PC-9 (cell line): ENCODE results near the gene PGP. TPM values are rescaled to one million over a fixed set of nuclear protein-coding genes. Genes with fewer than 3 reads are reported as not detected.

Experiments
- BruUV-seq: library from RNA; stranded (reverse); fragments of 400-500 nt; replicated peaks from 2 replicates; lab custom pipeline; 2021; lab: Mats Ljungman, UMichigan
- CTCF ChIA-PET: fragments of 300-600 bp; sonication (Branson Sonifier 250); formaldehyde crosslinking; loops from one replicate; lab custom pipeline; 2022; ENCODE audit warnings: antibody characterized with exemption; lab: Charles Lee
- POLR2A ChIA-PET: fragments of 300-600 bp; sonication (Branson Sonifier 250); formaldehyde crosslinking; loops from one replicate; lab custom pipeline; 2022; ENCODE audit warnings: antibody characterized with exemption; ENCODE audit not compliant: unreplicated experiment; lab: Charles Lee
- DNase-seq, 2 experiments: peaks; one replicate each; pipeline versions ENCODE4 v3.0.0 to v3.0.0-alpha.2; 2015 to 2022; ENCODE audit warnings: mixed read lengths in 1 of 2
- H2AFZ ChIP-seq: fragments of 200-600 bp; sonication (generic); 2 replicates; pipeline ENCODE4 v1.8.1; 2017; ENCODE audit warnings: antibody characterized with exemption
- H3F3A ChIP-seq: fragments of 200-600 bp; sonication (generic); 2 replicates; pipeline ENCODE4 v1.8.1; 2017; ENCODE audit warnings: antibody characterized with exemption, mild to moderate bottlenecking, low read depth; ENCODE audit not compliant: insufficient read depth
- H3K27ac ChIP-seq: fragments of 200-600 bp; sonication (generic); 2 replicates; pipeline ENCODE4 v1.6.1; 2016; ENCODE audit warnings: mixed run types
- H3K27me3 ChIP-seq: fragments of 200-600 bp; sonication (generic); 2 replicates; pipeline ENCODE4 v1.6.1; 2016; ENCODE audit warnings: low read depth, mixed run types; ENCODE audit not compliant: insufficient read depth
- H3K36me3 ChIP-seq: fragments of 200-600 bp; sonication (generic); 2 replicates; pipeline ENCODE4 v1.6.1; 2016; ENCODE audit warnings: low read depth, mixed run types
- H3K4me1 ChIP-seq: fragments of 200-600 bp; sonication (generic); replicated peaks from 2 replicates; pipeline ENCODE4 v1.6.1; 2016; ENCODE audit warnings: mixed run types; ENCODE audit not compliant: insufficient read depth
- H3K4me2 ChIP-seq: fragments of 200-600 bp; sonication (generic); 2 replicates; pipeline ENCODE4 v1.6.1; 2017; ENCODE audit warnings: mixed run types
- H3K4me3 ChIP-seq: fragments of 200-600 bp; sonication (generic); 2 replicates; pipeline ENCODE4 v1.6.1; 2016; ENCODE audit warnings: mixed run types
- H3K79me2 ChIP-seq: fragments of 200-600 bp; sonication (generic); 2 replicates; pipeline ENCODE4 v1.6.1; 2017; ENCODE audit warnings: low read depth, mixed run types
- H3K9me2 ChIP-seq: fragments of 200-600 bp; sonication (generic); 2 replicates; pipeline ENCODE4 v1.8.1; 2017; ENCODE audit warnings: mild to moderate bottlenecking; ENCODE audit not compliant: insufficient read depth
- H3K9me3 ChIP-seq: fragments of 200-600 bp; sonication (generic); 2 replicates; pipeline ENCODE4 v1.8.1; 2016; ENCODE audit warnings: low read depth; ENCODE audit not compliant: insufficient read depth
- H4K20me1 ChIP-seq: fragments of 200-600 bp; sonication (generic); 2 replicates; pipeline ENCODE4 v1.8.1; 2017; ENCODE audit not compliant: insufficient read depth
- CTCF ChIP-seq: fragments of 200-600 bp; sonication (generic); conservative IDR thresholded peaks from 2 replicates; pipeline ENCODE4 v1.6.1; 2017; ENCODE audit warnings: mixed run types, antibody characterized with exemption, mild to moderate bottlenecking, moderate library complexity
- EZH2 ChIP-seq: fragments of 200-600 bp; sonication (generic); IDR thresholded peaks from 2 replicates; pipeline ENCODE4 v1.8.0; 2017; ENCODE audit warnings: antibody characterized with exemption, low read depth
- intact Hi-C: fragments of 100-400 bp; cut with micrococcal nuclease; formaldehyde crosslinking; loops from one replicate; pipeline ENCODE4 v1.10.0; 2022; ENCODE audit not compliant: unreplicated experiment
- total RNA-seq: library from RNA; stranded (reverse); gene quantifications from 2 replicates; pipeline ENCODE4 v1.2.3, GENCODE V29; 2021

Gene PGP
- total RNA-seq, 1 experiment from 2014 or later: 23.4 TPM

DNA sequence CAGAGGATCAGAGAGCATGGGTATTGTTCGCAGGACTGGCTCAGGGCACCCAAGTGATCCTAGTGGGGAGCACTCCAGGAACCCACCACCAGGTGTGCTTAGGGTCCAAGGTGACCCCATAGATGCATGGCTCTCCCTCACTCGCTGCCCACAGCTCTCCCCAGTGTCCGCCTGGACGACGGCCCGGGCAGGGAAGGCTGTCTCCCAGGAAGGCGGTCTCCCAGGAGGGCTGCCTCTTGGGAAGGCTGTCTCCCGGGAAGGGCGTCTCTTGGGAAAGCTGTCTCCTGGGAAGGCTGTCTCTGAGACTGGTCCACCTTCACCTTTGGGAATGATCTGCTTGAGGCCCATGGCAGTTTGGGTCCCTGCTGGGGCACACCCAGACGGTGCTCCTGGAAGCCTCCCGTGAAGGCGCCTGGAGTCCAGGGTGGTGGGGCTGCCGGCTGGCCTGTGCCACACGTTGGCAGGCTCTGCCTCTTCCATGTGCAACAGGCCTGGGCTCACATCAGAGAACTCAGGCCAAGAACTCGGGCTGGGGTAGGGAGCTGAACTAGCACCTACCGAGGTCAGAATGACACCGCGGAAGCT lies 31.8 kb upstream of the PGP start:
- H2AFZ ChIP-seq: no peak overlapping the region
- H3F3A ChIP-seq: peaks cover 17% of the 10 kb centered on the region; the same call in 1 of the 2 replicates
- CTCF ChIA-PET: no interaction called here
- H3K79me2 ChIP-seq: peaks cover 36% of the 10 kb centered on the region
- H3K4me2 ChIP-seq: no peak overlapping the region
- no peaks in the 10 kb centered on the region for H3K27me3 ChIP-seq
- H3K4me3 ChIP-seq: no peak overlapping the region
- H3K9me2 ChIP-seq: no peaks in the 10 kb centered on the region
- intact Hi-C loops: no loop called here
- H3K4me1 ChIP-seq: peaks cover 4% of the 10 kb centered on the region; the same call in 1 of the 2 replicates
- H3K36me3 ChIP-seq: no peaks in the 10 kb centered on the region; the same call in none of the 2 replicates
- POLR2A ChIA-PET: interaction anchor here (0.6 kb wide), 1 partner anchor 23 kb away, joined by 3 read pairs; no protein-coding TSS in a partner anchor
- DNase-seq: no peak
- no peaks in the 10 kb centered on the region for H3K9me3 ChIP-seq
- no TSS peak for BruUV-seq
- TF ChIP-seq EZH2 (no peak), CTCF (no peak)
- no peak overlapping the region for H3K27ac ChIP-seq
- peaks cover 32% of the 10 kb centered on the region for H4K20me1 ChIP-seq

DNA sequence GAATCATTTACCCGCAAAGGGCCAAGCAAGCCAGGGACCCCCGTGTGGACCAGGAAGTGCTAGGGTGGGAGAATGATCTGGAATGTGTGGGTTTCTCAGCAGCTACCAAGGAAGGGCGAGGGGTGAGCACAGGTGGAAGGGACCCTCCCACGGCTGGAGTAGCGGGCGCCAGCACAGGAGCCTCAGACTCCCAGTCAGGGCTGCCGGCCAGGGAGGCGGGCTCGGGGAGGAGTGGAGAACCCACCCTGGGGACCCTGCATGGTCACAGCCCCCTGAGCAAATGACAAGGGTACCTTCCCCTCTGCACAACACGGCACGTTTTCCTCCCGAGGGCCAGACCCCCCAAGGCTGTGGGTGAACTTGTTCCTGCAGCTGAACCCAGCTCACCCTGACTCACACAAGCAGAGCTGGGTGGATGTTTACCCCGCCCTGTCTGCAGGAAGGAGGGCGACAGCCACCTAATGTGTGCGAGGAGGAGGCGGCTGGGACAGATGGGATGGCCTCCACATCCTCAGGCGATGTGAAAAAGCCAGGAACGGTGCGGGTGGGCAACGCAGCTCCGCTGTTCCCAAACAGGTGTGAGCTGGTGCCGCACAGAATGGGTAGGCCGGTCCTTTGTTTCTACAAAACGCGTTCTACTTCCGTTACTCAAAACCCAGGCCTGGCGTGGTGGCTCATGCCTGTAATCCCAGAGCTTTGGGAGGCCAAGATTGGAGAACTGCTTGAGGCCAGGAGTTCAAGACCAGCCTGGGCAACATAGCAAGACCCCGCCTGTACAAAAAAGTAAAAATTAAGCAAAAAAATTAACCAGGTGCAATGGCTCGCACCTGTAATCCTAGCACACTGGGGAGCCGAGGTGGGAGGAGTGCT lies 30.5 kb upstream of the PGP start:
- Histone ChIP-seq H3K9me3 (no peaks in the 10 kb centered on the region), H3K4me2 (no peak overlapping the region), H3K4me3 (no peak overlapping the region), H3K4me1 (peaks cover 4% of the 10 kb centered on the region; the same call in 1 of the 2 replicates), H3K36me3 (no peaks in the 10 kb centered on the region; the same call in none of the 2 replicates), H2AFZ (no peak overlapping the region), H4K20me1 (peaks cover 32% of the 10 kb centered on the region), H3K27me3 (no peaks in the 10 kb centered on the region), H3K79me2 (peaks cover 30% of the 10 kb centered on the region), H3K9me2 (no peaks in the 10 kb centered on the region), H3F3A (peaks cover 18% of the 10 kb centered on the region), H3K27ac (no peak overlapping the region)
- intact Hi-C loops: no loop called here
- no peak for DNase-seq
- no TSS peak for BruUV-seq
- CTCF ChIA-PET: no interaction called here
- TF ChIP-seq CTCF (no peak), EZH2 (no peak)
- POLR2A ChIA-PET: no interaction called here

DNA sequence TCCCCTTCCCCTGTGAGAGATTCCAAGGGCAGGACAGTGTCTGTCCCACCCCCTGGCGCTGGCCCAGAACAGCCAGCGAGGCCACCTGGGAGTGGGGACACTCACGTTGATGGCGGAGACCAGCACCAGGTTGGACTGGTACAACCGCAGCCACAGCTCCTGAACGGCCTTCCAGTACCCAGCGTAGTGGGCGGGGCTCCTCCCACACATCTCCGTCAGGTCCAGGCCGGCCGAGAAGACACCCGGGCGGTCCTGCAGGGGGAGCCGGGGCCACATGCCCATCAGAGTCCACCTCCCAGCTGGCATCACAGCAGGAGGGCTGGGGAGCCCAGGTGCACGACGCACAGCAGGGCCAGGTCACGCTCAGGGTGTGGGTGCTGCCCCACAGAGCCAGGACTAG lies 29.7 kb upstream of the PGP start:
- BruUV-seq: no TSS peak
- no peak overlapping the region for H3K4me3 ChIP-seq
- no peaks in the 10 kb centered on the region for H3K9me2 ChIP-seq
- H3F3A ChIP-seq: peaks cover 23% of the 10 kb centered on the region
- no peaks in the 10 kb centered on the region; the same call in none of the 2 replicates for H3K36me3 ChIP-seq
- TF ChIP-seq EZH2 (no peak), CTCF (no peak)
- no peaks in the 10 kb centered on the region for H3K27me3 ChIP-seq
- H3K4me1 ChIP-seq: peaks cover 3% of the 10 kb centered on the region; the same call in 1 of the 2 replicates
- intact Hi-C loops: no loop called here
- no peak overlapping the region for H3K4me2 ChIP-seq
- ChIA-PET POLR2A (no interaction called here), CTCF (no interaction called here)
- no peak for DNase-seq
- H3K79me2 ChIP-seq: peaks cover 22% of the 10 kb centered on the region
- peaks cover 38% of the 10 kb centered on the region for H4K20me1 ChIP-seq
- no peak overlapping the region for H3K27ac ChIP-seq
- no peak overlapping the region for H2AFZ ChIP-seq
- H3K9me3 ChIP-seq: no peaks in the 10 kb centered on the region
